ENCODE measurements around the gene VTI1A.

- TF ChIP-seq, protein P1, sequence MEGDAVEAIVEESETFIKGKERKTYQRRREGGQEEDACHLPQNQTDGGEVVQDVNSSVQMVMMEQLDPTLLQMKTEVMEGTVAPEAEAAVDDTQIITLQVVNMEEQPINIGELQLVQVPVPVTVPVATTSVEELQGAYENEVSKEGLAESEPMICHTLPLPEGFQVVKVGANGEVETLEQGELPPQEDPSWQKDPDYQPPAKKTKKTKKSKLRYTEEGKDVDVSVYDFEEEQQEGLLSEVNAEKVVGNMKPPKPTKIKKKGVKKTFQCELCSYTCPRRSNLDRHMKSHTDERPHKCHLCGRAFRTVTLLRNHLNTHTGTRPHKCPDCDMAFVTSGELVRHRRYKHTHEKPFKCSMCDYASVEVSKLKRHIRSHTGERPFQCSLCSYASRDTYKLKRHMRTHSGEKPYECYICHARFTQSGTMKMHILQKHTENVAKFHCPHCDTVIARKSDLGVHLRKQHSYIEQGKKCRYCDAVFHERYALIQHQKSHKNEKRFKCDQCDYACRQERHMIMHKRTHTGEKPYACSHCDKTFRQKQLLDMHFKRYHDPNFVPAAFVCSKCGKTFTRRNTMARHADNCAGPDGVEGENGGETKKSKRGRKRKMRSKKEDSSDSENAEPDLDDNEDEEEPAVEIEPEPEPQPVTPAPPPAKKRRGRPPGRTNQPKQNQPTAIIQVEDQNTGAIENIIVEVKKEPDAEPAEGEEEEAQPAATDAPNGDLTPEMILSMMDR (tag by site-specific recombination; IDR thresholded peaks at IDR 0.05): no peak
- TF ChIP-seq ZNF221 (tag by site-specific recombination; IDR thresholded peaks at IDR 0.05; ENCODE audit: borderline replicate concordance): no peak
- TF ChIP-seq ZNF76 (tag by site-specific recombination; IDR thresholded peaks at IDR 0.05; ENCODE audit: borderline replicate concordance, low read depth): no peak
Measured at GRCh38 chr10:112580267-112580666, 133.3 kb downstream of the VTI1A start.
